SH-SY5Y (cell line): ENCODE measurements around the gene DNMT3A.
A peak's percentile ranks its signal among the peaks of the same experiment; 100 is the strongest.

Experiments used
- GATA2 ChIP-seq: IDR thresholded peaks from 2 replicates; pipeline ENCODE4 v1.6.1; 2011; ENCODE audit warnings: mild to moderate bottlenecking, low read depth, low read length
- GATA3 ChIP-seq: IDR thresholded peaks from 2 replicates; pipeline ENCODE4 v1.6.1; 2011; ENCODE audit warnings: low read depth, mild to moderate bottlenecking, low read length, moderate library complexity

- TF ChIP-seq GATA3 = no peak
- peak; percentile 36; the same call in 1 of the 2 replicates for TF ChIP-seq GATA2
Measured at GRCh38 chr2:25280051-25280687, 61.6 kb downstream of the DNMT3A start.
